WI38 (cell line): ENCODE data around the gene SLC36A2.
A peak's percentile ranks its signal among the peaks of the same experiment; 100 is the strongest.

Source experiments
- H3K4me3 ChIP-seq: 2 replicates; pipeline ENCODE4 v1.5.1; 2011; ENCODE audit warnings: low read depth, mild to moderate bottlenecking, control low read depth, low read length
- TF ChIP-seq, protein P1 (sequence below): IDR thresholded peaks from 2 replicates; pipeline ENCODE4 v1.5.1; 2012; ENCODE audit warnings: low read depth, mild to moderate bottlenecking, control low read depth, low read length

SLC36A2 gene

DNA sequence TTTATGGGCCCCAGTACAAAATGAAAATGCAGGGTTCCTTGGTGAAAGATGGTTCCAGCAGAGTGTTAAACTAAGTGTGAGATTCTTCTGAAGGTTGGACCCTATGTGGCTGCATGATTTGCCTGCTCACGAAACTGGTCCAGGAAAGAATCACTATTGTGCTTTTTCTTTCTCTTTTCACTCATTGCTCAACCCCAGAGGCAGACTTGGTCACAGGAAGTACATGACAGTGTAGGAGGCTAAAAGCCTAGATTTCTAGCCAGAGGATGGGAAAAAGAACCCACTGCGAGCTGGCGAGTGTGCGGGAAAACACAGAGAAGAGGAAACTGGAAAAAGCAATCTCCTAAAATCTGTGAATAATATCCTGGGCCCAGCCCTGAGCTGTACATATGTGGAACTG, 18.6 kb downstream of the SLC36A2 start:
- TF ChIP-seq, protein P1, sequence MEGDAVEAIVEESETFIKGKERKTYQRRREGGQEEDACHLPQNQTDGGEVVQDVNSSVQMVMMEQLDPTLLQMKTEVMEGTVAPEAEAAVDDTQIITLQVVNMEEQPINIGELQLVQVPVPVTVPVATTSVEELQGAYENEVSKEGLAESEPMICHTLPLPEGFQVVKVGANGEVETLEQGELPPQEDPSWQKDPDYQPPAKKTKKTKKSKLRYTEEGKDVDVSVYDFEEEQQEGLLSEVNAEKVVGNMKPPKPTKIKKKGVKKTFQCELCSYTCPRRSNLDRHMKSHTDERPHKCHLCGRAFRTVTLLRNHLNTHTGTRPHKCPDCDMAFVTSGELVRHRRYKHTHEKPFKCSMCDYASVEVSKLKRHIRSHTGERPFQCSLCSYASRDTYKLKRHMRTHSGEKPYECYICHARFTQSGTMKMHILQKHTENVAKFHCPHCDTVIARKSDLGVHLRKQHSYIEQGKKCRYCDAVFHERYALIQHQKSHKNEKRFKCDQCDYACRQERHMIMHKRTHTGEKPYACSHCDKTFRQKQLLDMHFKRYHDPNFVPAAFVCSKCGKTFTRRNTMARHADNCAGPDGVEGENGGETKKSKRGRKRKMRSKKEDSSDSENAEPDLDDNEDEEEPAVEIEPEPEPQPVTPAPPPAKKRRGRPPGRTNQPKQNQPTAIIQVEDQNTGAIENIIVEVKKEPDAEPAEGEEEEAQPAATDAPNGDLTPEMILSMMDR: no peak
- no peak overlapping the region for H3K4me3 ChIP-seq

DNA sequence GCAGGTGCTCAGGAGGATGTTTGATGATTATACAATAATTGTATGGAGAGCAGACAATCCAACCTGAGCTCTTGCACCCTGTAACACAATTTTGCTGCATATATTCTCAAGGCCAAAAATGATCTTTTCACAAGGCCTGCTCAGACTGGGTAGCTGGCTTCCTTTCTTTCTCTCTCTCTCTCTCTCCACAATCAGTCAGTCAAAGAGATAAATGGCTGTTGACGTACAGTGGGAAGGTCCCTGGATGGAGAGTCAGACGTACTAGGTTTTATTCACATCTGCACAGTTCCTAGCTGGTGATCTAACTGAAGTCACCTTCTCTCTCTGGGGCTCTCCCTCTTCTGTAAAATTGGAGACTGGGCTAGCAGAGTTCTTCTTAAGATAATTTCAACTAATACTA, 19.8 kb downstream of the SLC36A2 start:
- TF ChIP-seq, protein P1: no peak
- H3K4me3 ChIP-seq: no peak overlapping the region

DNA sequence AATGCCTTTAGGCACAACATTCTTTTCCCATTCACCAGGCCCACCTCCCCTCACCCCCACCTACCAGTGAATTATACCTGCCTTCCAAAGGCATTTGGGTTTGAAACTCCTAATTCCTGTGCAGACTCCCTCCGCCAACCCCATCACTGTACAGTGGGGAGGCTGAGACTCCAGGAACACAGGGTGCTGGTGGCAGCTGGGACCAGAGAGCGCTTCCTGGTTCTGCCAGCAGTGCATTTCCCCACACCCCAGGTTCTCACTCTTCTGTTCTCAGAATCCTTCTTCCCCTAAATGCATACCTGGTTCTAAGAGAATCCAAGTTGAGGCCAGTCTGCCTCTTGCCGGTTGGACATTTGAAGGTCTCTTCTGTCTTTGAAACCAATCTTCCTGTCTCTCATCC, 21.1 kb downstream of the SLC36A2 start:
- TF ChIP-seq, protein P1: no peak
- no peak overlapping the region for H3K4me3 ChIP-seq

DNA sequence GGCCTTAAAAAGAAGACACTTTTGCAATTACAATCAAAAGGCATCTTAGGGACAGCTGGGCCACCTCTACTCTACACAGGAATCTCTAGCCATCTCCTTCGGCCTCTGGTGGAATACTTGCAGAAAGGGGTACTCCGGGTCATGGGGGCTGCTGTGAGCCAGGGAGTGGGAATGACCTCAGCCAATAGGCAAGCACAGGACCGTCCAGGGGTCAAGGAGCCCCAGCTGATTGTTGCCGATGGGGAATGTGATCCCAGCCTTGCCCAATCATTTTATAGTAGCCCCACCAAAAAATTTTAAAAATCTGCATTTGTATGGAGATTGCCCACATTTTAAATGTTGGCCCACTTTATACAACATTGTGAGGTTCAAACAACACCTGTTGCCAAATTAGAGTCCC, 26.9 kb downstream of the SLC36A2 start:
- no peak overlapping the region for H3K4me3 ChIP-seq
- TF ChIP-seq, protein P1: no peak

DNA sequence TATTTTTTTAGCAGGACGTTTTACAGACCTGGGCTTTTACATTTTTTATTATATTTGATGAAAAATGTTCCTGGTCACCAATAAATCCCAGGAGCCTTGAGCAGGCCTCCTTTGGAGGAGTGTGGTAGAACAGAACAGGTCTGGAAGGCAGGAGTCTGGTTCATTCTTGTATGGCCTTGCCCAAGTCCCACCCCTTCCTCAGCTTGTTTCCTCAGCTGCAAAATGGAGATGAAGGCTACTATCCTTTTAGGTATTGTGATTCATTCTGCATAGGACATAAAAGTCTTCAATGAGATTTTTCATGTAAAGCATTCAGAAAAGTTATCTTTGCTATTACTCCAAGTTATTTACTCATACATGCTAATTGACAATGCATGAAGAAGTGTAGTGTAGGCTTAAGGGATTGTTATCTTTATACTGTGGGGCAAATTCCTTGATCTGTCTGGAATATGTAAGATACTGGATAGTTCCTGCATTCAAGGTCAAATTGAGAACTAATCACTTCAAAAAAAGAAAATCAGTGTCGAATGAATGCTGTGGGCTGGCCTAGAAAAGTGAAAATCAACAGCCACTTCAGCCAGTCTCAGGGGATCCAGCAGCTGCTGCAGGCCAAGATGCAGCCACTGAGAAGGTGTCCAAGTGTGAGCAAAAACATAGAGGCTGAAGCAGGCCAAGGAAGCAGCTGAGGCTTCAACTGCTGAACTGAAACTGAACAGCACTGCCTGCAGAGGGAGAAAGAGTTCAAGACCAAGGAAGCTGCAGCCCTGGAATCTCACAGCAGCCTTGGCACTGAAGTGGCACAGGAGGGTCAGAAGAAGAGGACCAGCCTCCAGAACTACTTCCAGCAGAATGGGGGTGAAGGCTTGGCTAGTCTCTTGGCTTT, 28.3 kb downstream of the SLC36A2 start:
- TF ChIP-seq, protein P1: peak; percentile 13; the same call in 1 of the 2 replicates

DNA sequence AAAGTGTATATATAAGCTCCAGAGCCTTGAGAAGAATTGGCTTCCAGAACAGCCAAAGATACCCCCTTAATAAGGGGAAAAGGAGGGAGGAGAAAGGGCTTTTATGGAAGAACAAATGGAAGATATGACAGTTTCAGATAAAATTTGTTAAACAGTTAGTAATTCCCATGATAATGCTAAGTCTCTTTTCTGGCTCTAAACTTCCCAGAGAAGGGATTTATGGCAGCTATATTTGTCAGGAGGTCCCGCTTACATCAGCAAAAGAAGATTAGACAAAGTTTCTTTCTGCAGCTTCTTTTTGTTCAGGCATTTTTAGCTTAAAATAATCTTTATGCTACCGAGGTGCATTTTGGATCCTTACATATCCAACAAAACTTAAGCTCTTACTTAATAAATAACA, 29.5 kb downstream of the SLC36A2 start:
- no peak overlapping the region for H3K4me3 ChIP-seq
- TF ChIP-seq, protein P1: no peak

More for the DNA sequence above, 28.3 kb downstream of the SLC36A2 start:
- H3K4me3 ChIP-seq: no peak overlapping the region

DNA sequence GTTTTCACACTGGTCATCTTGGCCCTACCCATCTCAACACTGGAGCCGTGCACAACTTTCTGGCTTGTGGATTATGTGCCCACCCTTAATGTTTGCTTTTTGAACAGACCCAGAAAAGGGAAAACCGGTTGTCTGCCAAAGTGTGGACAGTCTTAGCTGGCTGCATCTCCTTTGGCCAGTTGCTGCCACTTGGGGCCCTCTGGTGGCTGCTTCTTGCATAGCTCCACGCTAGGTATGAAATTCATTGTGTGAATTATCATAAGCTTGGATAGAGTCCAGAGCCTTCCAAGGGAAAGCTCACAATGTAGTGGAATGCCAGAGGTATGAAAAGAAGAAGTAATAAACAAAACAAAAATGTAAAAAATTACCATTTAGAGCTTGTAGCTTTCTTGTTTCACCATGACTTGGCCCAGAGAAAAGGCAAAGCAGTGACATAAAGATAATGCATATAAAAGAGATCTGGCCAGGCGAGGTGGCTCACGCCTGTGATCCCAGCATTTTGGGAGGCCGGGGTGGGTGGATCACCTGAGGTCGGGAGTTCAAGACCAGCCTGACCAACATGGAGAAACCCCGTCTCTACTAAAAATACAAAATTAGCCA, 31.3 kb downstream of the SLC36A2 start:
- TF ChIP-seq, protein P1: peak; percentile 97
- no peak overlapping the region for H3K4me3 ChIP-seq
